ENCODE measurements around the gene RNF175. TPM values are rescaled to one million over a fixed set of nuclear protein-coding genes. Genes with fewer than 3 reads are reported as not detected.
A peak's percentile ranks its signal among the peaks of the same experiment; 100 is the strongest.
"Not testable (repeated sequence)": the region's sequence is repeated elsewhere in the genome, so short reads cannot be mapped to it uniquely, and the experiment has no call there.

Gene RNF175
- total RNA-seq, 1 donor from 2014 or later, result not detected

GRCh38 chr4:153684971-153685371 is 74.9 kb downstream of the RNF175 start:
- no peak for DNase-seq (ENCODE audit: extremely low read depth, low read depth, low spot score)

GRCh38 chr4:153684182-153684970 is 75.4 kb downstream of the RNF175 start, which contains the start of gene TLR2:
Gene TLR2, plus strand, starts transcription at chr4:153684280. Its CDS starts 18,628 bp downstream, at chr4:153702908.
- DNase-seq (ENCODE audit: extremely low read depth, low read depth, low spot score), result no peak

- DNase-seq (ENCODE audit: extremely low read depth, low read depth, low spot score), result no peak
These were observed 76.1 kb downstream of the RNF175 start for GRCh38 chr4:153683763-153684181.

- DNase-seq (ENCODE audit: extremely low read depth, low read depth, low spot score), result no peak
These were observed 80.3 kb downstream of the RNF175 start for GRCh38 chr4:153679486-153679885.

- DNase-seq (ENCODE audit: extremely low read depth, low read depth, low spot score), result peak; percentile 75
These were observed 82.8 kb downstream of the RNF175 start for GRCh38 chr4:153676984-153677383.

- no peak for DNase-seq (ENCODE audit: extremely low read depth, low read depth, low spot score)
These were observed 83.3 kb downstream of the RNF175 start for GRCh38 chr4:153676486-153676885.

- DNase-seq (ENCODE audit: extremely low read depth, low read depth, low spot score), result no peak
These were observed 90.0 kb downstream of the RNF175 start for GRCh38 chr4:153669838-153670237.

- no peak for DNase-seq (ENCODE audit: extremely low read depth, low read depth, low spot score)
These were observed 91.2 kb downstream of the RNF175 start for GRCh38 chr4:153668647-153669046.

GRCh38 chr4:153666505-153666904 is 93.3 kb downstream of the RNF175 start:
- not testable (repeated sequence) for DNase-seq (ENCODE audit: extremely low read depth, low read depth, low spot score)

GRCh38 chr4:153663667-153664066 is 96.2 kb downstream of the RNF175 start:
- DNase-seq (ENCODE audit: extremely low read depth, low read depth, low spot score), result no peak

- no peak for DNase-seq (ENCODE audit: extremely low read depth, low read depth, low spot score)
These were observed 97.9 kb downstream of the RNF175 start for GRCh38 chr4:153661908-153662307.

- no peak for DNase-seq (ENCODE audit: extremely low read depth, low read depth, low spot score)
These were observed 98.5 kb downstream of the RNF175 start for GRCh38 chr4:153661215-153661822.

Other genes starting within 250 kb of the RNF175 start
- 5.8 and 8.8 TPM in 2 replicates for gene TLR2, start 75.7 kb downstream of the RNF175 start, total RNA-seq
- not detected in 2 replicates for gene SFRP2, start 29.1 kb upstream of the RNF175 start, total RNA-seq

Data from glomerular endothelial cell (primary cell).